Endothelial cell (in vitro differentiated cells): ENCODE data around the gene UBE2O. TPM values are rescaled to one million over a fixed set of nuclear protein-coding genes. Genes with fewer than 3 reads are reported as not detected.

Experiments used
- DNase-seq: peaks from one replicate; pipeline ENCODE4 v3.0.0; 2021; ENCODE audit warnings: low spot score
- H3K27ac Mint-ChIP-seq: one replicate; pipeline ENCODE4 v1.8.0; 2021; ENCODE audit warnings: mixed read lengths, inconsistent platforms; ENCODE audit not compliant: unreplicated experiment
- H3K27me3 Mint-ChIP-seq: one replicate; pipeline ENCODE4 v1.8.0; 2021; ENCODE audit warnings: mild to moderate bottlenecking, moderate library complexity, mixed read lengths, inconsistent platforms; ENCODE audit not compliant: unreplicated experiment
- H3K36me3 Mint-ChIP-seq: one replicate; pipeline ENCODE4 v1.8.0; 2021; ENCODE audit warnings: mild to moderate bottlenecking, low read depth, mixed read lengths, inconsistent platforms; ENCODE audit not compliant: unreplicated experiment
- H3K4me1 Mint-ChIP-seq: one replicate; pipeline ENCODE4 v1.8.0; 2021; ENCODE audit warnings: mild to moderate bottlenecking, mixed read lengths, inconsistent platforms; ENCODE audit not compliant: unreplicated experiment
- H3K4me3 Mint-ChIP-seq: one replicate; pipeline ENCODE4 v1.8.0; 2021; ENCODE audit warnings: mild to moderate bottlenecking, mixed read lengths, inconsistent platforms; ENCODE audit not compliant: unreplicated experiment
- H3K9me3 Mint-ChIP-seq: one replicate; pipeline ENCODE4 v1.8.0; 2021; ENCODE audit warnings: mixed read lengths, inconsistent platforms; ENCODE audit not compliant: unreplicated experiment
- CTCF ChIP-seq: fragments of 200-600 bp; sonication (generic); IDR thresholded peaks from one replicate; pipeline ENCODE4 v1.5.0; 2021; ENCODE audit warnings: antibody characterized with exemption; ENCODE audit not compliant: unreplicated experiment
- total RNA-seq: library from RNA; stranded (reverse); fragmentation: NEBNext Ultra II Directional; extraction: Animal tissue kit (Norgen Biotek cat#: 25700); gene quantifications from one replicate; pipeline ENCODE4 v1.2.1, GENCODE V29; 2021; ENCODE audit not compliant: unreplicated experiment

The UBE2O gene
- total RNA-seq, 1 donor from 2014 or later, result 49.0 TPM

DNA sequence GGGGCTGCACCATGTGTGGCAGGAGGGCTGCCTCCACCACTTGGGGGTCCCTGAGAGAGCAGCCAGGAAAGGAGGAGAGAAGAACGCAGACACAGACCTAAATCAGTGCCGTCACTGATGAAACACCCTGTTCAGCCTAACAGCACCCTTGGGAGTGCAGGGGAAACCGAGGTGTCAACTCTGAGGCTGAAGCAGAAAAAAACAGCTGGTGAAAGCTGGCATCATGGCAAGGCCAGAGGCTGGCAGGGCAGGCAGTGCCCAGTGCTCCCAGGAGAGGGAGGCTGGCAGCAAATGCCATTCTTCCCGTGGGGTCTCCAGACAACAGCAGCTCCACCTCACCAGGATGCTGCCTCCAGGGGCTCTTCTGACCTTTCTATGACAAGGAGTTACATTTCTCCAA is 45.4 kb downstream of the UBE2O start:
- TF ChIP-seq CTCF, result no peak
- Mint-ChIP-seq H3K36me3 (peaks cover 28% of the 10 kb centered on the region), H3K4me3 (no peak overlapping the region), H3K27ac (no peak overlapping the region), H3K9me3 (no peaks in the 10 kb centered on the region), H3K4me1 (peaks cover 3% of the 10 kb centered on the region), H3K27me3 (peaks cover 2% of the 10 kb centered on the region)
- DNase-seq, result no peak

DNA sequence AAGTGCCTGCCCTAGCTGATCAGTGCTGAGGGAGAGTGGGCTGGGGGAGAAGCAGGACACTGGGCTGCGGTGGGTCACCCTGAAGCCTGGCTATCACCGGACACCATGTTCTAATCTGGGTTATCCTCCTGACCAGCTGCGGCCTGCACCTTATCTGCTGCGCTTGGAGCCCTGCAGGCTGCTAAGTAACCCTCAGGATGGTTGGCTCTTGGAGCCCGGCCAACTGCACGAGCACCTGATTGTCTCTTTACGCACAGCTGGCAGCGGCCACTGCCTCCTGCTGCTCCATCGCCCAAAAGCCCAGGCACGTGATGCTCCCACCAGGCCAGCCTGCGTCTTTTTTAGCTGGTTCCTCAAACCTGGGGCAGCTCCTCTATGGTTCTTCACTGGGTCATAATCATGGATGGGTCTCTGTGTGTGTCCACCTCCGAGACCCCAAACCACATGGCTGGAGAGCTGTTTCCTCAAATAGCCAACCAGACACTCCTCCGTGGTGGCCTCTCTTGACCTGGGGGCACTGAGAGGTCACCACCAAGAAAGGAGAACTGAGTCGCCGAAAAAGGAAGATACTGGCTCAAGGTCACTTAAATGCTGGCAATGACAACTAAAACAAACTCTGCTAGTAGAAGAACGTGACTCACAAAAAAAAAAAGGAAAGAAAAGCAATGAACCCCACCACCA is 46.8 kb downstream of the UBE2O start:
- peaks cover 2% of the 10 kb centered on the region for H3K27me3 Mint-ChIP-seq
- TF ChIP-seq CTCF, result no peak
- H3K27ac Mint-ChIP-seq, result no peak overlapping the region
- DNase-seq, result no peak
- H3K36me3 Mint-ChIP-seq, result peaks cover 39% of the 10 kb centered on the region
- H3K4me1 Mint-ChIP-seq, result peaks cover 3% of the 10 kb centered on the region
- H3K4me3 Mint-ChIP-seq, result peak overlapping the region; percentile 69
- no peaks in the 10 kb centered on the region for H3K9me3 Mint-ChIP-seq

DNA sequence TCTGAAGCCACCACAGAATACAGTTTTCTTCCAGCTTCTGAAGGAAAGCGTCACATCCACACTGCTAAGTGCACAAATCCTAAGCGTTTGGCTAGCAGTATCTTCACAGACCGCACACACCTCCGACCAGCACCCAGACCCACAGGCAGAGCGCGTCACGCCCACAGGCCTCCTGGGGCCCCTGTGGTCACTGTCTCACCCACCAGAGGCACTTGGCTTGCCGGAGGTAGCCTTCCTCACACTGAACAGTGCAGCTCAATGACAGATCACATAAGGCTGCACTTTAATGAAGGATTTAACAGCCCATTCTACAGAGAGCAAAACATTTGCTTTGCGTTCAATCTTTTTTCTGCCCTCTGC is 47.4 kb downstream of the UBE2O start:
- H3K4me1 Mint-ChIP-seq, result peaks cover 3% of the 10 kb centered on the region
- DNase-seq, result no peak
- H3K27me3 Mint-ChIP-seq, result peaks cover 2% of the 10 kb centered on the region
- H3K9me3 Mint-ChIP-seq, result no peaks in the 10 kb centered on the region
- H3K36me3 Mint-ChIP-seq, result peaks cover 42% of the 10 kb centered on the region
- no peak overlapping the region for H3K27ac Mint-ChIP-seq
- no peak overlapping the region for H3K4me3 Mint-ChIP-seq
- no peak for TF ChIP-seq CTCF

GRCh38 chr17:76404976-76405563 is 47.9 kb downstream of the UBE2O start:
- no peak for DNase-seq
- no peak for TF ChIP-seq CTCF
- peaks cover 3% of the 10 kb centered on the region for H3K4me1 Mint-ChIP-seq
- H3K27me3 Mint-ChIP-seq, result peaks cover 2% of the 10 kb centered on the region
- no peak overlapping the region for H3K27ac Mint-ChIP-seq
- H3K36me3 Mint-ChIP-seq, result peaks cover 45% of the 10 kb centered on the region
- no peak overlapping the region for H3K4me3 Mint-ChIP-seq
- H3K9me3 Mint-ChIP-seq, result no peaks in the 10 kb centered on the region

DNA sequence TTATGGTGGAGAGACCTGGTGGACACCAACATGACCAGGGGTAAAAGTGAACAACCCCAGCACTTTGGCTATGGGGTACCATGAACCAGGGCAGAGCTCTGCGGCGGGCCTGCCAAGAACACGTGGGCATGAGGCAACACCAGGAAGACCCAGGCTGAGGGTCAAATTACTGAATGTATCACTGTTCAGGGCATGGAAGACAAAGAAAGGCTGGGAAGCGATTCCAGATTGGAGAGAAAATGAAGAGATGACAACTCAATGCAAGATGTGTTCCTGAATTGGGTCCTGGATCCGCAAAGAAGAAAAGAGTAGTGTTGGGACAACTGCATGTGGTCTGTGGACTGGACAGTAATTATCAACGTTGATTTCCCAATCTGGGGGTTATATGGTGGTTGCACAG is 48.7 kb downstream of the UBE2O start:
- H3K4me3 Mint-ChIP-seq, result no peak overlapping the region
- no peak overlapping the region for H3K27ac Mint-ChIP-seq
- TF ChIP-seq CTCF, result no peak
- H3K9me3 Mint-ChIP-seq, result no peaks in the 10 kb centered on the region
- peaks cover 46% of the 10 kb centered on the region for H3K36me3 Mint-ChIP-seq
- no peak for DNase-seq
- H3K27me3 Mint-ChIP-seq, result peaks cover 6% of the 10 kb centered on the region
- H3K4me1 Mint-ChIP-seq, result peaks cover 8% of the 10 kb centered on the region
